HG03025 (cell line): ENCODE results near the gene TBC1D16.

Experiments
- ATAC-seq: cut with Tn5 transposase; IDR thresholded peaks from one replicate; pipeline ENCODE4 v1.9.1; 2021; ENCODE audit warnings: mild to moderate bottlenecking, moderate library complexity; ENCODE audit not compliant: unreplicated experiment, low FRiP score

The TBC1D16 gene

DNA sequence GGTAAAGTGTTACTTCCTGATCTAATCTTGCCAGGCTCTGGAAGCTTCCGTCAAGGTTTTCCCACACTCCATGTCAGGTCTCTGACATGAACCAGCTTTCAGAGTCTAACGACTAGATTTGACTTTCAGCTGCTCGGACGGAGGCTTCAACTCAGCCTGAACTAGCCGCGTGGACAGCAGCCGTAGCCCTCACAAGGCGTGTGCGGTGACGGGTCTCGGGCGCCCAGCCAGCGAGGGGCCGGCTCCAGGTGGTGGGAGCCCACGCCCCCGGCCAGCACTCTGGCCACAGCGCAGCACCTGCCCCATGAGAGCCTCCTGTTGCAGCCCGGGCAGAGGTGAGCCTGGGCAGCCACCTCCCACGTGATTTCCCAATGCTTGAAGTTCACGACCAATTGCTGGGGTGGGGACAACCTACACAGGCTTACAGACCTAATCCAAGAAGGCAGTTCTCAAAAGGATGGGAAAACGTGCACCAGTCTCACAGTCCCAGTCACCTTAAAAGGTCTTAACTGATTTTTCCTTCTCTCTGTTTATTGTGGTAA is 45.5 kb downstream of the TBC1D16 start:
- no peak for ATAC-seq

DNA sequence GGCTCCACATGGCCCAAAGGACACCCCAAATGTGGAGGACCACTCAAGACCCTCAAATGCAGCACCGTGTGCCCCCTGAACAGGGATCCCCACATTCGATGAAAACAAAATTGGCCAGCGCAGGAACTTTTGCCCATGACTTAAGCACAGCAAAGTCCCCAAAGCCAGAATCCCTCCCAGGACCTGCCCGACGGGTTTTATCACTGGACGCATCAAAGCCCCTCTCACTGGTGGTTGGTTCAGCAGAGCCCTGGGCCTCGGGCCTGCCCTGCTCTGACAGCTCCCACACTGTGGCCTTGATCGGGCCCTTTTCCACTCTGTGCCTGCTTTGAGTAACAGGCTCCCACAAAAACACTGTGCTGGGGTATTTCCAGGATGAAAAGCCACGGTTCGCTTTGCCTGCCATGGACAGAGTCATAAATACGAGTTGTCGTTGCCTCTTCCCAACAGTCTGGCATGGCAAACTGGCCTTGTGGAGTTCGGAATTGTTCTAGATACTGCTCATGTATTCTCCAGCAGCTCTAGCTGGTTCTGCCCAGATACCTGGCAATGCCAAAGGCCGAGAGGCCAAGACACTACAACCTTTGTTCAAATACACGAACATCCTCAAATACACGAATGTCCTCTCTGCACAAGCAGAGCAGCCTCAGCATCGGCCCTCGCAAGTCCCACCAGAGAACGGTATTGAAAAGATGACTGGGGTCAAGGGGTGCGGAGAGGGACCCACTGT is 46.4 kb downstream of the TBC1D16 start:
- ATAC-seq, result no peak

DNA sequence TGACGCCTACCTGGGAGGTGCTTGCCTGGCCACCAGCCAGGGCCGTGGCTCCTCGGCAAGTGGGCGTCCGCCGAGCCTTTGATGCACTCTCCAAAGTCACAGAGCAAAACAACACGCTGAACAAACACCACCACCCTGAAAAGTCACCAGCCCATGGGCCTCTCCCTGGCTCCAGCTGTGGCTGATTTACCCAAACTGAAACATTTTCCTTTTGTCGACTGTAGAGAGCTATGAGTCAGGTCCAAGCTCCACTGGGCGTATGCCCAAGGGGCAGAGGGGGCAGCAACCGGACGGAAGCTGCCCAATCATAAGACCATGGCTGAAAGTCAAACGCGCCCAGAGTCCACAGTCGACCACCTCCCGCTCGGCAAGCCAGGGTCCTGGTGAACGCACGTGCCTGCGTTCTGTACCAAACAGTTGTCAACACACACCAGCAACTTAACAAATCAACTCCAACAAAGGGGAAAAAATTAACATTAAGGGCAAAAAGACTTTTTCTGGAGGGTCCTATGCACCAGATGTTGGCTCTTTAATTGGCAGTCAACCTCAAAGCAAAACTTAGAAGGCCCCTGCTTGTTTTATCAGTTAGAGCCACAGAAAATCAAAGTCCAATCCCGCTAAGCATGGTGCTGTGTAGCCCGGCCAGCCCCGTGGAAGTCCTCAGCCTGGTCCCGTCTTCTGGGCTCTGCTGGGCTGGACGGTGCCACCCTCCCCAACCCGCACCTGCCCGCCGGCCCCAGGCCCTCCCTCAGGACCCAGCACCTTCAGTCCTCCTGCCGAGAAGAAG is 47.3 kb downstream of the TBC1D16 start:
- no peak for ATAC-seq

DNA sequence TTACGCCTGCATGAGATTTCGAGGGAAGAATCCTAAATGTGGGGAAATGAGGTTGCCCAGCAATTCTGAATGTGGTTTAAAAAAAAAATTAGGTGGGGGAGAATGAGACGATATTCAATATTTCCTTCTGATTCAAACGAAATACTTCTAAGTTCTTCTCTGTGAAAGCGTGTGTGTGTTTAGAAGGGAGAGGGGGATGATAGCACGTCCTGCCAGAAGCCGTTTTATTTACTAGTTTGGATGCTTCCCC is 47.8 kb downstream of the TBC1D16 start:
- no peak for ATAC-seq

DNA sequence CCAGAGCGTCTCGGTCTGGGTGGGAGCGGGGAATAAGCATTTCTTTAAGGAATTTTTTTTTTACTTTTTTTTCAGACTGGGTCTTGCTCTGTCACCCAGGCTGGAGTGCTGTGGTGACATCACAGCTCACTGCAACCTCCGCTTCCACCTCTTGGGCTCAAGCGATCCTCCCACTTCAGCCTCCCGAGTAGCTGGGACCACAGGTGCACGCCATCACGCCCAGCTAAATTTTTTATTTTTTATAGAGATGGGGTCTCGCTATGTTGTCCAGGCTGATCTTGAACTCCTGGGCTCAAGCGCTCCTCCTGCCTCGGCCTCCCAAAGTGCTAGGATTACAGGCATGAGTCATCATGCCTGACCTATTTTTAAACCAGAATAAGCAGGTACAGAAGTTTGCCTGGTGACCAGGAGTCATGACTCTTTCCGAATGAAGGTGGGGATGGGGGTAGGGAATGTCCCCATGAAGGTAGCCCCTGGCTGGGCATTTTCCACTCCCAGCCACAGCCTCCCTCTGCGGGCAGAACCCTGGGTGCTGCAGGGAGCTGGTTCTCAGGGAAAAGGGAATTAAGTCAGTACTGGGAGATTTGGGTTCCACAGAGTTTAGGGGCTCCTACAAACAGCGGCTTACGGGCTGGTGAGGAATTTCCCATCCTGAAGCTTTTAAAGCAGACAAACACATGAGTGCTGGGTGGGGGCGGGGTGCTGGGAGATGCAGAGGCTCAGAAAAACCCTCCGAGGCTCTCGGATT is 48.3 kb downstream of the TBC1D16 start:
- no peak for ATAC-seq

DNA sequence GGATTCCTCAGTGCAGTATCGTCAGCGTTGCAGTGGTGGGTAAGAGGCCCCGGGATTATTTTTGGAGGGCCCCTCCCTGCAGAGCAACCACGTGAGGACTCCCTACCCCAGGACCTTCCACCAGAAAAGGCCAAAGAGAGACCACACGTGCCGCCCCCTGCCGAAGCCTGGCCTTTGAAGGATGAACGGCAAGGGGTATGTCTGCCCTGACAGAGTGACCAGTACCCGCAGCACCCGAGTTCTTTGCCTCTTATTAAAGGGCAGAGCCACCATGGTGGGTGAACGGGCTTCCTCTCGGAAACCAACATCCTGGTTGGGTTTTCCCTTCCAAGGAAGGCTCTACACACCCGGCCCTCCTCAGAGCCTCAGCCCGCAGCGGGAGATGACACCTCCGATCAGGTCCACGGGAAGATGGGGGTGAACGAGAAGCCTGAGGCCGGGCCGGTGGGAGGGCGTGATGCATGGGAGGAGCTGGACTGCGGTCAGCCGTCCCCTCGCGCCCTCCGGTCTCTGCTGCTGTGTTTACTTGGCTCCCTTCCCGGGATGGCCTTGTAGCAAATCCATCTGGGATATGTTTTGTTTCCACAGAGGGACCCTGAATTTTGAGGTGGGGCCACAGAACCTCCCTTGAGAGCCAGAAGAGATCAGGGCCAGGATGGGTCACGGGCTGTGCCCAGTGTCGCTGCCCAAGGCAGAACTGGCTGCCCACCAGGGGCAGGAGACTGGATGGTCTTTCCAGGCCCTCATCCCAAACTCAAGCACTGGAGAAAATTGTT is 49.1 kb downstream of the TBC1D16 start:
- ATAC-seq, result no peak

DNA sequence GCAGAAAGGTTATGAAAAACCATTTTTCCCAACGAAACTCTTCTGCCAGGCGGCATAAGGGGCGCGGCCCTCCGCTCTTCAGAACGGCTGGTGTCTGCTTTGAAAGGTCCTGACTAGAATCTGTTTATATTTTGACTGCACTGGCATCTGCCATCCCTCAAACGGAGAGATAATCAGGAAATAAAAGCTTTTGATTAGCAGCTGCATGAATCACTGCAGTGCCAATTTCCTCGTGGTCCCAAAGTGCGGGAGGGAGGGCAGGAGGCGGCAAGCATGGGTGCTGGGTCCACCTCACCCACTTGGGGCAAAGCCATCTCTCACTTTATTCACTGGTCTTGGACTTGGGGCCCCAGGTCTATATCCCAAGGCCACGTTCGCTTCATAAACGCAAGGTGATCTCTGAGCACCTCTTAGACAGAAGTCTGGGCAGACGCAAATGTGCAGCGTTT is 49.7 kb downstream of the TBC1D16 start:
- ATAC-seq, result no peak

DNA sequence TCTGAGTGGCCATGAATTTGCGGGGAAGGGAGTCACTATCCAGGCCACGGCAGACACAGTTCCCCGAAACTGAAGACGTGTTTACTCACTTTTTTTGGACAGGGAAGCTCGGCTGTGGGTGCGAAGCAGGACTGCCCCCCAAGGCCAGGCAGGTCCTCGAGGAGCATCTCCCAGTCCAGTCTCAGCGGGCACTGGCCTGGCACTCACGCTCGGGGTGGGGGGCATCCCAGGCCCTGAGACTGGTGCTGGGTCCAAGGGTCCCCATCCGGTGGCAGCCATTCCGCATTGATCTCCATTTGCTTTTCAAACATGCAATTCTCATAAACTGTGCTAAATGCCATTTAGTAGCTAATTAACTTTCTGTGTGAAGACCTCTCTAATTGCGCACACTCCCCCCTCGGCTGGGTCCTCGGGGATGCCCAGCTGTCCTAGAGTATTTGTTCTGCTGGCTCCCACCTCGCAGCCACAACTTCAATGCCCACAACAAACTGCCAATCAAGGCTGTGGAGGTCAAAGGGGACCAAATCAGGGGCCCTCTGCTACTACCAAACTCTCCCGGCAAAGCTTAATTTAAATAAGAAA is 50.2 kb downstream of the TBC1D16 start:
- no peak for ATAC-seq

DNA sequence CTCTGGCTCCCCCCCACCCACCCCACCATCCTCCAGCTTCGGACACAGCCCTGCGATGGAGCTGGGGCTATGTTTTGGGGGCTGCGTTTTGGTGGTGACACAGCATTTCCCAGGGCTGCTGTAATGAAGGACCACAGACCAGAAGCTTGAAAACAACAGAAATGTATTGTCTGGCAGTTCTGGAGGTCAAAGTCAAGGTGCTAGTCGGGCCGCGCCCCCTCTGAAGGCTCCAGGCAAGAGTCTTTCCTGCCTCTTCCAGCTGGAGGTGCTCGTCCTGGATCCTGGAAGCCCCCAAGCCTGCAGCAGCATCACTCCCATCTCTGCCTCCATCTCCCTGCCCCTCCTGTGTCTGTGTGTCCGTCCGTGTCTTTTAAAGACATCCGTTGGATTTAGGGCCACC is 50.8 kb downstream of the TBC1D16 start:
- no peak for ATAC-seq

DNA sequence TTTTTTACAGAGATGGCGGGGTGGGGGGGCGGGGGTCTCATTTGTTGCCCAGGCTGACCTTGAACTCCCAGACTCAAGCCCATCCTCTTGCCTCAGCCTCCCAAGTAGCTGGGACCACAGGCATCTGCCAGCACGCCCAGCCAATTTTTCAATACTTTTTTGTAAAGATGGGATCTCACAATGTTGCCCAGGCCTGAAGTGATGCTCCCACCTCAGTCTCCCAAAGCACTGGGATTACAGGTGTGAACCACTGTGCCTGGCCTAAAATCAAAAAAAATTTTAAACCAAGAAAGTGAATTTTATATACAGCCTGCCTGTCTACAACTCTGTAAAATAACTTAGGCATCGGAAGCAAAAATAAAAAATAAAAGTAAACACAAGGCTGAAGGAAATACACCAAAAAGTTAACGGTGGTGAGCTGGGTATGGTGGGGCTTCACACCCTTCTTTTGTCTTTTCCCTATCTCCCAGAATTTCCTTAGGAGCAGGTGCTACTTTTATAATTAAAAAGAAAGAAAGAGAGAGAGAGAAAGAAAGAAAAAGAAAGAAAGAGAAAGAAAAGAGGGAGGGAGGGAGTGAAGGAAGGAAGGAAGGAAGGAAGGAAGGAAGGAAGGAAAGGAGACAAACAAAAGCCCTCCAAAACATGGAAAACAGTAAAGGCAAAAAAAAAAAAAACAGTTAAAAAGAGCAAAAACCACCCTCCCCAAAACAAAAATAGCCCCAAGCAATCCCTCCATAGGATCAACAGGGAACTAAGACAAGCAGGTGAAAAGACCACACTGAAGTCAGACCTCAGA is 51.4 kb downstream of the TBC1D16 start:
- no peak for ATAC-seq

DNA sequence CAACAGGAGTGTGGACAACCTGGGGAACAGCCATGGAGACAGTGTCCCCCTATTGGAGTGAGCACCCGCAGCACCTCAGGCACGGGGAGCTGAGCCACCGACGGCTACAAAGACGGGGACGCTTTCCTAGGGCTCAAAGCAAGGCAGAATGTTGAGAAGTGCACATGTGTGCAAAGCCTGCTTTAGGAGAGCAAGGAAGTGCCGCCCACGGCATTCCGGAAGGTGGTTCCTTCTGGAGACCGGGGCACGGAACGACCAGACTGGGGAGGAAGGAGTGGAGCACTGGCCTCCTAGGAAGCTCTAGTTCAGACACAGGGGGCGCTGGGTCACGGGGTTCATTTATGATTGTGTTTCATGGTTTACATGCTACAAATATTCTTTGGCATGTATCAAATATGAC is 52.2 kb downstream of the TBC1D16 start:
- no peak for ATAC-seq

DNA sequence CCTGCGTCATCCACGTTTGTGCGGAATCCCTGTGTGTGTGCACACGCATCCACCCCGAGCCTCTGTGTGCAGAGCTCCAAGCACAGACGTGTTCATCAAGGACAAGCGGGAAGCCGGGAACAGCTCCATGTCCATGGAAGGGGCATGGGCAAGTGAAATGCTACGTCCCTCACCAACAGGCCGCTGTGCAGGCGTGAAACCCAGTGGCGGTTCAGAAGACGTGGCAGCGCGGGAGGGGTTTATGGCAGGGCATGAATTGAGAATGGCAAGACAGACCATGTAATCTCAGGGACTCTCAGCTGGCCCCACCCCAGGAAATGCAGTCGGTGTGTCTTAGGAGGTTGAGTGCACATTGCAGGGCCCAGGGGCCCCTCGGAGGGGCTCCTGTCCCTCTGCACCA is 52.7 kb downstream of the TBC1D16 start:
- ATAC-seq, result no peak

DNA sequence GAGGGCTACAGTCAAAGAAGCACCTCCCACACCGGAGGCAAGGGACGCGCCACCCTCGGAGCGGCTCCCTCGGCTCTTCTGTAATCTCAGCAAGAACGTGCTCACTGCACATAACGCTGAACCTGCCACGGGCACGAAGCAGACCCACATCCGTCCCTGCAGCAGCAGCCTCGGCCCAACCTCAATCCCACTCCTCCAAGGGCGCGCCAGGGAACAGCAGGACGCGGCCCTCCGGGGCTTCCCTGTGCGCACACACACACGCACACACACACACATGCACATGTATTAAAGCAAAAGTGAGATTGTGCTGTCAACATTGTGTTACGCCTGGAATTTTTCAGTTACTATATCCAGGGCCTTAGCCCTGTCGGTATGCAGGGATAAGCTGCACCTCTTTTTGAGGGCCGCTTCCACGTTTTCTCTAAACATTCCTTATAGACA is 54.0 kb downstream of the TBC1D16 start:
- no peak for ATAC-seq

DNA sequence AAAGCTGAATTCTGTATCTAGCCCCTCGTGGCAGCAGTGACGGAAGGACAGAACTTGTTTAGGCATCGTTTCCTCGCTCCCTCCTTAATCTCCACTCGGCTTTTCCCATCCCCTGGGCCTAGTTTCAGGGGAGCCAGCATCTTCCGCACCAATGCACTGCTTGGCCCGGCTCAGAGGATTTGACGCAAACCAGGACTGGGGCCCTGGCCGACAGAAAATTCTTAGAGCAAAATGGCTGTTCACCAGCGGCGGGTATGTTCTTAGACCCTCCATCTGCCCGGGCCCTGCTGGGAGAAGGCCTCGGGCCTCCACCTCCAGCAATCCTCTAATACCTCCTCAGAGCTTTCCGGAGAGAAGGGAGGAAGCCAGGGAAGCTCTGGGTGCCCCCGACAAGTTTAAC is 54.6 kb downstream of the TBC1D16 start:
- ATAC-seq, result no peak

DNA sequence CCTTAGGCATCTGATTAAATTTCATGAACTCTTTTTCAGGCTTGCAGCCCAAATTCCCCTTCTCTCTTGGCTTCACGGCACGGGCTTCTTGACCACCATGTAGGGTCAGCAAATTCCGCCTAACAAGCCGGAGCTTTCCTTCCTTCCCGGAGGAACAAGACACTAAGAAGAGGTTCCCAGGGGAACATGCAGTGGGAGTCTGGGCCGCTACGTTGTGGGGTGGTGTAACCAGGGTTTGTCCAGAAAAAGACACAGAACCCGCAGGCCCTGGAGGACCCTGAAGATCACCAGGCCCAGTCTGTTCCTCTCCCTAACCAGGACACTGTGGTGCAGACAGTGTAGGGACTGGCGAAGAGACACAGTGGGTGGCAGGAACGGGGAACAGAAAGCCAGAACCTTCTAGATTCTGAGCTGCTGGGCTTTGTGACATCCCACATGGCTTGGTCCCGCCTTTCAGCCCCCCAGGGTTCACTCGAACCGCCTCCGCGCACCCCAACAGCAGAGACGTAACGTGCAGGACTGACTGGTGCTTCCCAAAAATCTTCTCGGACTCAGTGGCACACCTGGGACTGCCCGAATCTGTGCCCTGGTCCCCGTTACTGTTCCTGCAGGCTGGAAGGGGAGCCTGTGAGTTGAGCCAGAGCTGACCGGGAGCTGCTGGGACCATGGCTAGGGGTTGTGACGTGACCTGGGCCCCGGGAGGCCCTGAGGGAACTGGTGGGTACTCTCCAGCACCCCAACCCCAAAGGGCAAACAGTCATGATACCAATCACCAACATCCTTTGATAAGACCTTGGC is 55.2 kb downstream of the TBC1D16 start:
- no peak for ATAC-seq

DNA sequence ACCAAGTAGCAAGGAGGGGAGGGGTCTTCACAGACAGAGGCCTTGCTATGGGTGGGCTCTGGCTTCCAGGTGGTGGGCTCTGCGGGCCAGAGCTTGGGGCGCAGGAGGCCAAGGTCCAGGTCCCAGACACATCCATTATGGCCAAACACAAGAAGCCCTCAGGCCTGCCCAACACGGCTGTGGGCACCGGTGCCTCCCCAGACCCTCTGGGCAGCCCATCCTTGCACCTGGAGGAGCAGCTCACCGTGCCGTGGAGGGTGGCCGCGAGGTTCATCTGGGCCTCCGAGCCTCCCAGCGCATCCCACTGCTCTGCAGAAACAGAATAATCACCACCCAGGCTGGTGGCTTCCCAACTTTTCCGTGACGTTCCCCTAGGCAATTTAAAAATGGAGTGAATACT is 55.9 kb downstream of the TBC1D16 start:
- no peak for ATAC-seq

DNA sequence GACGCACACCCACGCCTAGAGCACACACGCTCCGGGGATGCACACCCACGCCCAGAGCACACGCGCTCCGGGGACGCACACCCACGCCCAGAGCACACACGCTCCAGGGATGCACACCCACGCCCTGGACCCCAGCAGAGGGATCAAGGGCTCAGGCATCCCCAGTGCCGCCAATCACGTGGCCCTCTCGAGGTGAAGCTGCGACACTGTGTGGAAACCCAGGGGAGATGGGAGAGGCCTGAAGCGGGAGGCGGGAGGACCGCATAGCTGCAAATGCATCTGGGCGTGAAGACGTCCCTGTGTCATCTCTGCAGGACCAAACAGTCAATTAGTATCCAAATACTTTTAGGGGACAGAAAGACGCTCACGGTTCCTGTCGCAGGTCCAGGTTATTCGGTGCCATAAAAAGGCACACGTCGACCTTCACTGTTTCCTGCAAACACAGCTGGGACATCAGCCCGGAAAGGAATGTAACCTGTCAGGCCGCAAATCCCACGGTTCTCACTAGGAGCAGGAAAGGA is 56.4 kb downstream of the TBC1D16 start:
- ATAC-seq, result no peak

DNA sequence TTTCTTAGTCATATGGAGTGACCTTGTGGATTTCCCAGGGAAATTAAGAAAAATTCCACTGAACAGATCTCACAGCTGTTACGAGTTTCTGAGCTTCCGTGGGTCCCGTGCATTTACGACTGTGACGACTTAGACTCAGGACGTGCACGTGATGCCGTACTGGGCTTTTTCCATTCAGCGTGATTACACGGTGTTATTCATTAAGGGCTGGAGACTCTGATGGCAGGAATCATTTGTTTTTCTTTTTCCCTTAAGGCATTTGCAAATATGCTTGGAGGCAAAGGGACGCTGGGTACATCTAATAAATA is 57.2 kb downstream of the TBC1D16 start:
- no peak for ATAC-seq
